GM10266 (cell line): Measurements from ENCODE around the gene PCDHGC4.

Experiments
- DNase-seq: peaks from one replicate; pipeline ENCODE4 v3.0.0; 2012; ENCODE audit errors: extremely low spot score
- TF ChIP-seq, protein P1 (sequence below): IDR thresholded peaks from 2 replicates; pipeline ENCODE4 v1.5.1; 2012; ENCODE audit warnings: mild to moderate bottlenecking, low read depth; ENCODE audit not compliant: control insufficient read depth, insufficient read depth; ENCODE audit errors: missing control alignments

Gene PCDHGC4

DNA sequence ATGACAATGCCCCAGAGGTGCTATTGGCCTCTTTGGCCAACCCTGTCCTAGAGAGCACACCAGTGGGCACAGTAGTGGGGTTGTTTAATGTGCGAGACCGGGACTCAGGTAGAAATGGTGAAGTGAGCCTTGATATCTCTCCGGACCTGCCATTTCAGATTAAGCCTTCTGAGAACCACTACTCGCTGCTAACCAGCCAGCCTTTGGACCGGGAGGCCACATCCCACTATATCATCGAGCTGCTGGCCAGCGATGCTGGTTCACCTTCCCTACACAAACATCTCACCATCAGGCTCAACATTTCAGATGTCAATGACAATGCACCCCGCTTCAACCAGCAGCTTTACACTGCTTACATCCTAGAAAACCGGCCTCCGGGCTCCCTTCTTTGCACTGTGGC lies 5.4 kb downstream of the PCDHGC4 start:
- TF ChIP-seq, protein P1, sequence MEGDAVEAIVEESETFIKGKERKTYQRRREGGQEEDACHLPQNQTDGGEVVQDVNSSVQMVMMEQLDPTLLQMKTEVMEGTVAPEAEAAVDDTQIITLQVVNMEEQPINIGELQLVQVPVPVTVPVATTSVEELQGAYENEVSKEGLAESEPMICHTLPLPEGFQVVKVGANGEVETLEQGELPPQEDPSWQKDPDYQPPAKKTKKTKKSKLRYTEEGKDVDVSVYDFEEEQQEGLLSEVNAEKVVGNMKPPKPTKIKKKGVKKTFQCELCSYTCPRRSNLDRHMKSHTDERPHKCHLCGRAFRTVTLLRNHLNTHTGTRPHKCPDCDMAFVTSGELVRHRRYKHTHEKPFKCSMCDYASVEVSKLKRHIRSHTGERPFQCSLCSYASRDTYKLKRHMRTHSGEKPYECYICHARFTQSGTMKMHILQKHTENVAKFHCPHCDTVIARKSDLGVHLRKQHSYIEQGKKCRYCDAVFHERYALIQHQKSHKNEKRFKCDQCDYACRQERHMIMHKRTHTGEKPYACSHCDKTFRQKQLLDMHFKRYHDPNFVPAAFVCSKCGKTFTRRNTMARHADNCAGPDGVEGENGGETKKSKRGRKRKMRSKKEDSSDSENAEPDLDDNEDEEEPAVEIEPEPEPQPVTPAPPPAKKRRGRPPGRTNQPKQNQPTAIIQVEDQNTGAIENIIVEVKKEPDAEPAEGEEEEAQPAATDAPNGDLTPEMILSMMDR: no peak
- DNase-seq: no peak

GRCh38 chr5:141490771-141491170 lies 5.9 kb downstream of the PCDHGC4 start:
- TF ChIP-seq, protein P1: no peak
- DNase-seq: no peak

GRCh38 chr5:141491323-141492167 lies 6.7 kb downstream of the PCDHGC4 start:
- TF ChIP-seq, protein P1: no peak
- DNase-seq: peak; percentile 42

GRCh38 chr5:141492168-141492885 lies 7.5 kb downstream of the PCDHGC4 start:
- TF ChIP-seq, protein P1: no peak
- DNase-seq: peak; percentile 36

DNA sequence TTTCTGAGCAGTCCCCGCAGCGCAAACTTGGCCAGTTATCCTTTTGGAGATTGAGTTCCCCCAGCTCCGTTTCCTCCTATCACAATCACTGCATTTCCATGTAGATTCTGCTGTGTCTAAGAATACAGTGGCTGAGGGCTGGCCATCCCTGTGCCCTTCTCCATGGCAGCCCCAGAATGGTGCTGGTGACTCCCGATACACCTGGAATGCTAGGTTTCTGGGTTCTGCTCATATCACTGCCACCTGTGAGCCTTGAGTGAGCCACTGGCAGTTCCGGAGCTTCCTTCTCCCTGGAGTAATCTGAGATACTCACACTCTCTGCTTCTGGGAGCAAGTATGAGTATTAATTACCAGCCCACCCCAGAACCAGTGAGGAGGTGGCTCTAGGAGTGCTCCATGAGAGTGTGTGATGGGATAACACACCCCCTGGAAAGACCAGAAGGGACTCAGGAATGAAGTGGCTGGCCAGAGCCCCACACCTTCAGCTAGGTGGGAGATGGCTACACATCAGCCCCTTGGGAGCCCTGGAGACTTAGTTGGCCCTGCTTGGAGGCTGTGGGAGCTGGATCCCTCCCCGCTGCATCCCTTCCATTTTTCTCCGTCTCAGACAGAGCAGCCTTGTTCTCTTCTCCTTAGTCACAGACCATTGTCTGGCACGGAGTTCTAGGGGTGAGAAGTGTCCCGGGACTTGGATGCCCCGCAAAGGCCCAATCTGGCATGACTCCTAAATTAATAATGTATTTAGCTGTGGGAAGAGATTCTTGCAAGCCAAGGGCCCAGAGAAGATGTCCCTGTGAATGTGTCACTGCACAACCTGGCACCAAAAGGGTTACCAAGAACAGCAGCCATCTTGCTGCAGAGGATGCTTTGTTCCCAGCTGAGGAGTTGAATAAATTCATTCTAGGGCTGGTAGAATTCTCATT lies 8.9 kb downstream of the PCDHGC4 start:
- TF ChIP-seq, protein P1: no peak
- no peak for DNase-seq

GRCh38 chr5:141494761-141495452 lies 10.1 kb downstream of the PCDHGC4 start:
- TF ChIP-seq, protein P1: no peak
- DNase-seq: peak; percentile 22
